ENCODE measurements around the gene CTSW.

DNA sequence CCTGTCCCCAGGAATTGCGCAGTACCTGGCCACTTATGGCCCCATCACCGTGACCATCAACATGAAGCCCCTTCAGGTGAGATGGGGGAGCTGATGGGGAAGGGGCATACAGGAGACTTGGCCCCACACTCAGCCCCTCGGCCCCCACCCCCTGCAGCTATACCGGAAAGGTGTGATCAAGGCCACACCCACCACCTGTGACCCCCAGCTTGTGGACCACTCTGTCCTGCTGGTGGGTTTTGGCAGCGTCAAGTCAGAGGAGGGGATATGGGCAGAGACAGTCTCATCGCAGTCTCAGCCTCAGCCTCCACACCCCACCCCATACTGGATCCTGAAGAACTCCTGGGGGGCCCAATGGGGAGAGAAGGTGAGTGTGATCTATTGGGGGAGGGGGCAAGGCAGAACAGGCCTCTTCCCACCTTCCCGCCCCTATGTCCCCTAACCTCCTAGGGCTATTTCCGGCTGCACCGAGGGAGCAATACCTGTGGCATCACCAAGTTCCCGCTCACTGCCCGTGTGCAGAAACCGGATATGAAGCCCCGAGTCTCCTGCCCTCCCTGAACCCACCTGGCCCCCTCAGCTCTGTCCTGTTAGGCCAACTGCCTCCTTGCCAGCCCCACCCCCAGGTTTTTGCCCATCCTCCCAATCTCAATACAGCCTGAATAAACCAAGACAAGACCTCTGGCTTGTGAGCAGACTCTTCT is 3.6 kb downstream of the CTSW start:
- no peak for TF ChIP-seq EZH2 (IDR thresholded peaks at IDR 0.05)
- TF ChIP-seq FOXP2 (optimal IDR thresholded peaks at IDR 0.05; ENCODE audit: control extremely low read depth, extremely low read length, insufficient read depth), result no peak
- TF ChIP-seq POLR2AphosphoS5 (IDR thresholded peaks at IDR 0.05; ENCODE audit: borderline replicate concordance, low read depth, low read length), result no peak
